HG02938 (cell line): ENCODE results near the gene RPLP2.

Source experiments
- ATAC-seq: cut with Tn5 transposase; IDR thresholded peaks from one replicate; pipeline ENCODE4 v1.9.1; 2021; ENCODE audit warnings: mild to moderate bottlenecking, moderate library complexity; ENCODE audit not compliant: unreplicated experiment

RPLP2 gene

GRCh38 chr11:802693-803466 is 6.9 kb upstream of the RPLP2 start:
- ATAC-seq: no peak

- no peak for ATAC-seq
Observed at GRCh38 chr11:803467-803742, 6.4 kb upstream of the RPLP2 start.

GRCh38 chr11:803770-804598 is 5.8 kb upstream of the RPLP2 start:
- ATAC-seq: no peak

- ATAC-seq: no peak
Observed at GRCh38 chr11:804599-804964, 5.2 kb upstream of the RPLP2 start.

GRCh38 chr11:808427-809286 is 1.1 kb upstream of the RPLP2 start:
- ATAC-seq: no peak

- ATAC-seq: no peak
Observed at GRCh38 chr11:810040-810567, 337 bp downstream of the RPLP2 start.

- ATAC-seq: no peak
Observed at GRCh38 chr11:811446-812245, 1.9 kb downstream of the RPLP2 start.

GRCh38 chr11:812390-812789 is 2.6 kb downstream of the RPLP2 start:
- no peak for ATAC-seq

GRCh38 chr11:813072-813455 is 3.3 kb downstream of the RPLP2 start:
- no peak for ATAC-seq

- no peak for ATAC-seq
Observed at GRCh38 chr11:813456-814096, 3.8 kb downstream of the RPLP2 start.

GRCh38 chr11:815675-816432 is 6.1 kb downstream of the RPLP2 start:
- ATAC-seq: no peak

- no peak for ATAC-seq
Observed at GRCh38 chr11:816433-816779, 6.6 kb downstream of the RPLP2 start.

GRCh38 chr11:818396-819128 is 8.8 kb downstream of the RPLP2 start, which contains the start of gene PNPLA2:
TSS of gene PNPLA2 (plus strand) at chr11:818914. CDS start at chr11:819719, 805 bp downstream.
- ATAC-seq: no peak

GRCh38 chr11:819129-819931 is 9.6 kb downstream of the RPLP2 start:
- ATAC-seq: peak; percentile 43

GRCh38 chr11:819943-820649 is 10.3 kb downstream of the RPLP2 start:
- ATAC-seq: peak; percentile 56

- ATAC-seq: no peak
Observed at GRCh38 chr11:820655-821511, 11.1 kb downstream of the RPLP2 start.
